ENCODE measurements around the gene JADE2. TPM values are rescaled to one million over a fixed set of nuclear protein-coding genes. Genes with fewer than 3 reads are reported as not detected.
"Not testable (repeated sequence)": the region's sequence is repeated elsewhere in the genome, so short reads cannot be mapped to it uniquely, and the experiment has no call there.

The JADE2 gene
- total RNA-seq, 1 donor from 2014 or later: 104 TPM

- intact Hi-C loops (cut with micrococcal nuclease): no loop called here
These were observed 54.6 kb downstream of the JADE2 start for GRCh38 chr5:134580001-134580460.

GRCh38 chr5:134581241-134581981 lies 55.9 kb downstream of the JADE2 start:
- intact Hi-C loops (cut with micrococcal nuclease): no loop called here

GRCh38 chr5:134582281-134582680 lies 56.8 kb downstream of the JADE2 start:
- intact Hi-C loops (cut with micrococcal nuclease): no loop called here

GRCh38 chr5:134582941-134583340 lies 57.5 kb downstream of the JADE2 start:
- intact Hi-C loops (cut with micrococcal nuclease): no loop called here

- intact Hi-C loops (cut with micrococcal nuclease): no loop called here
These were observed 58.3 kb downstream of the JADE2 start for GRCh38 chr5:134583766-134584165.

- intact Hi-C loops (cut with micrococcal nuclease): no loop called here
These were observed 59.2 kb downstream of the JADE2 start for GRCh38 chr5:134584662-134585061.

GRCh38 chr5:134585966-134586365 lies 60.5 kb downstream of the JADE2 start:
- intact Hi-C loops (cut with micrococcal nuclease): loop anchor here (2.0 kb wide), 6 partner anchors 23 to 409 kb away; partner anchors contain the start of genes PCBD2, PPP2CA and SKP1

- intact Hi-C loops (cut with micrococcal nuclease): loop anchor here (1.0 to 2.0 kb wide), 13 partner anchors 22 to 410 kb away; partner anchors contain the start of genes CAMLG, CDKN2AIPNL, DDX46 and PCBD2
These were observed 61.5 kb downstream of the JADE2 start for GRCh38 chr5:134586866-134587524.

GRCh38 chr5:134590992-134591659 lies 65.7 kb downstream of the JADE2 start:
- intact Hi-C loops (cut with micrococcal nuclease): no loop called here

- intact Hi-C loops (cut with micrococcal nuclease): no loop called here
These were observed 66.8 kb downstream of the JADE2 start for GRCh38 chr5:134592141-134592746.

GRCh38 chr5:134594336-134594735 lies 68.9 kb downstream of the JADE2 start:
- intact Hi-C loops (cut with micrococcal nuclease): loop anchor here (2.0 kb wide), 1 partner anchor 14 kb away; no protein-coding TSS in a partner anchor

GRCh38 chr5:134594797-134595457 lies 69.5 kb downstream of the JADE2 start:
- intact Hi-C loops (cut with micrococcal nuclease): loop anchor here (1.0 to 2.0 kb wide), 2 partner anchors 9 to 14 kb away; no protein-coding TSS in a partner anchor

GRCh38 chr5:134595458-134595838 lies 70.0 kb downstream of the JADE2 start:
- intact Hi-C loops (cut with micrococcal nuclease): loop anchor here (1.0 to 2.0 kb wide), 2 partner anchors 9 to 13 kb away; no protein-coding TSS in a partner anchor

- intact Hi-C loops (cut with micrococcal nuclease): not testable (repeated sequence)
These were observed 74.3 kb downstream of the JADE2 start for GRCh38 chr5:134599820-134600219.

GRCh38 chr5:134600600-134600999 lies 75.1 kb downstream of the JADE2 start:
- intact Hi-C loops (cut with micrococcal nuclease): no loop called here

GRCh38 chr5:134603059-134603458 lies 77.6 kb downstream of the JADE2 start:
- intact Hi-C loops (cut with micrococcal nuclease): no loop called here

- intact Hi-C loops (cut with micrococcal nuclease): loop anchor here (1.0 to 5.0 kb wide), 3 partner anchors 10 to 132 kb away; partner anchors contain the start of genes CAMLG and SAR1B
These were observed 79.4 kb downstream of the JADE2 start for GRCh38 chr5:134604908-134605307.

GRCh38 chr5:134606726-134607125 lies 81.3 kb downstream of the JADE2 start:
- intact Hi-C loops (cut with micrococcal nuclease): loop anchor here (5.0 kb wide), 1 partner anchor 131 kb away; the partner anchor contains the start of gene CAMLG

- intact Hi-C loops (cut with micrococcal nuclease): loop anchor here (1.0 to 5.0 kb wide), 6 partner anchors 14 to 382 kb away; partner anchors contain the start of genes CAMLG, PPP2CA, SAR1B and SEC24A
These were observed 83.1 kb downstream of the JADE2 start for GRCh38 chr5:134608555-134608954.

- intact Hi-C loops (cut with micrococcal nuclease): loop anchor here (2.0 to 5.0 kb wide), 4 partner anchors 15 to 383 kb away; partner anchors contain the start of genes CAMLG and PPP2CA
These were observed 83.9 kb downstream of the JADE2 start for GRCh38 chr5:134609232-134609851.
